ENCODE data around the gene JUP.

The JUP gene

GRCh38 chr17:41813699-41814124 is 27.2 kb upstream of the JUP start:
- no peak for TF ChIP-seq CTCF (conservative IDR thresholded peaks at IDR 0.05; ENCODE audit: low read length)
- no peak for DNase-seq (ENCODE audit: low read depth)
- peak overlapping the region; percentile 90 for H3K4me3 ChIP-seq (ENCODE audit: low read length)

- DNase-seq (ENCODE audit: low read depth): no peak
These were observed 26.7 kb upstream of the JUP start for GRCh38 chr17:41813152-41813680.

GRCh38 chr17:41812381-41813151 is 26.1 kb upstream of the JUP start, which contains the start of gene FKBP10:
FKBP10 (plus strand) TSS chr17:41813004; CDS start chr17:41813035, 31 bp downstream.
- DNase-seq (ENCODE audit: low read depth): peak; percentile 82
- peak within 1 kb of the TSS; percentile 90 for H3K4me3 ChIP-seq (ENCODE audit: low read length)
- no peak for TF ChIP-seq CTCF (conservative IDR thresholded peaks at IDR 0.05; ENCODE audit: low read length)

More at GRCh38 chr17:41813152-41813680, 26.7 kb upstream of the JUP start:
- H3K4me3 ChIP-seq (ENCODE audit: low read length): peak overlapping the region; percentile 90
- no peak for TF ChIP-seq CTCF (conservative IDR thresholded peaks at IDR 0.05; ENCODE audit: low read length)

DNA sequence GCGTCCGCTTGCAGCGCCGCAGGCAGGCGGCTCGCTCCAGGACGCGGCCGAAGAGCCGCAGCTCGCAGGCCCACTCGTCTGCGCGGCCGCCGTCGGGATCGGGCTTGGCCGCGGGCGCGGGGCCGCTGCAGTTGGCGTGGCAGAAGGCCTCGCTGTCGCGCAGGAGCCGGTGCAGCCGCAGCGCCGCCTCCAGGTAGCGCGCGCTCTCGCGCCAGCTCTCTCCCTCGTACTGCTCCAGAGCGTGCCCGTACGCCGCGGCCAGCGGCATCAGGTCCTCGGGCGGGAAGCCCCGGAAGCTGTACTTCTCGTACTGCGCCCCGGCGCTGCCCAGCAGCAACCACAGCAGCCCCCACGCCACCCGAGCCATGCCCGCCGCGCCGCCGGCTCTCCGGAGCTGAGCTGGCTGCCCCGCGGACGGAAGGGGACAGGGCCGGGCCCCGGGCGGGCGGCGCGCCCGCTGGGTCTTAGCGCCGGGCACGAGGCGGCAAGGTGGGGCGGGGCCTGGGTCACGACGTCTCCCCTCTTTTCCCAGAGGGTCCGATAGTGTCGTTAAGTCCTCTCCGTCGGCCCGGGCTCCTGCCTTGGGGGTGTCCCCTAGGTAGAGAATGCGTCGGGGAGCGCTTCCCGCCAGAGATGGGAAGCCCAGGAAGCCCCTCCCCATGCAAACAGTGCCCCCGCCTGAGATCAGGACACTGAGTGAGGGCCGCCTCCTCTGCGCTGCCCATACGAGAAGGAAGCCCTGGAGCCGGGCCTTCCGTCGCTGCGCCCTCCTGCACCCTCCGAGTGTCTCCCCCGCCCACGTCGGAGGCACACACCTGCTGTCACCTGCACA is 25.3 kb upstream of the JUP start, which contains the start of gene P3H4:
Gene P3H4, minus strand, starts transcription at position 401 of the 832 bp plus-strand sequence. Its CDS starts 34 bp downstream, at position 367.
- TF ChIP-seq CTCF (conservative IDR thresholded peaks at IDR 0.05; ENCODE audit: low read length): peak; percentile 55
- DNase-seq (ENCODE audit: low read depth): peak; percentile 75
- peak within 1 kb of the TSS; percentile 90 for H3K4me3 ChIP-seq (ENCODE audit: low read length)

DNA sequence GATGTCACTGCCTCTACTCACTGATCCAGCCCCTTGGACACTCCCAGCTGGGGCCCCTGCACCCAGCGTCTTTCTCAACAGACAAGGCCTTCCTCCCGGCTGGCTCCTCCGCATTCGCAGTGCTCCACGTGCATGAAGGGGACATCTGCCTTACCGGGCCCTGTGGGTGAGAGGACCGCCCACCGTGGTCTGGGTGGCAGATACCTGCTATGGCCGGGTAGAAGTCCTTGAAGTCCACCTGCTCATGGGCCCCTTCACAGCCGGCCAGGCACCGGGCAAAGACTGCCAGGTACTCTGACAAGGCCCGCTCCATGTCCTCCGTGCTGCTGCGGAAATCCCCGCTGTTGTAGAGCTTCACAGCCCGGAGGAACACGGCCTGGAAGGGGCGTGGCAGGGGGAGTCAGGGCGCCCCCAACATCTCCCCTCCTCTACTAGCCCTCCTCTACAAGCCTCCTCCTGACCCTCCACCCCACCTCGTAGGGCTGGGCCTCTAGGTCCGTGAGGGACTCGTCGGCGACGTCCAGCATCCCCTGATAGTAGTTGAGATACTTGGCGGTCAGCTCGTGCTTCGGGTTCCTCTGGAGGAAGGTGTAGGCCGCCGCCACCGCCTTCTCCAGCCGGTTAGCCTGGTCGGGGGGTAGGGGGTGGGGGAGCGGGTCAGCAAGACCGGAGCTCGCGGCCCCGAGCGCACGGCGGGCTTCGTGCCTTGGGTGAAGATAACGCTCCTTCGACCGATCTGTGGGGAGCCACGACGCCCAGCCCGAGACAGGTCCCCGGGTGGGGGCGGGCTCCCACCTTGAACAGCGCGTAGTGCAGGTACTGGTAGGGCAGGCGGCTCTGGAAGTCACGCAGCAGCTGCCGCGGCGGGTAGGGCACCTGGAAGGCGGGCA is 24.4 kb upstream of the JUP start:
- peak overlapping the region; percentile 90 for H3K4me3 ChIP-seq (ENCODE audit: low read length)
- no peak for DNase-seq (ENCODE audit: low read depth)
- TF ChIP-seq CTCF (conservative IDR thresholded peaks at IDR 0.05; ENCODE audit: low read length): no peak

- no peak for DNase-seq (ENCODE audit: low read depth)
These were observed 20.4 kb upstream of the JUP start for GRCh38 chr17:41806685-41807445.

More at GRCh38 chr17:41806685-41807445, 20.4 kb upstream of the JUP start:
- H3K4me3 ChIP-seq (ENCODE audit: low read length): no peak overlapping the region
- no peak for TF ChIP-seq CTCF (conservative IDR thresholded peaks at IDR 0.05; ENCODE audit: low read length)
